ENCODE data around the gene ABCG1. TPM values are rescaled to one million over a fixed set of nuclear protein-coding genes. Genes with fewer than 3 reads are reported as not detected.

ABCG1 gene
- total RNA-seq, 1 donor from 2014 or later = 39.5 TPM

- Histone ChIP-seq H3K9me3 (no peaks in the 10 kb centered on the region), H3K36me3 (no peaks in the 10 kb centered on the region), H3K4me1 (peaks cover 5 to 6% of the 10 kb centered on the region in 2 donors), H3K27me3 (no peaks in the 10 kb centered on the region), H3K4me3 (no peak overlapping the region), H3K27ac (no peak overlapping the region)
- DNase-seq (ENCODE audit: low spot score in 2 of 2) = no peak
- TF ChIP-seq CTCF (IDR thresholded peaks at IDR 0.05) = no peak
- intact Hi-C loops (cut with DNase I) = loop anchor here (10.0 kb wide), 1 partner anchor 815 kb away; the partner anchor contains the start of gene MX1
These were observed 20.6 kb downstream of the ABCG1 start for GRCh38 chr21:42239556-42239955.

- no peak for TF ChIP-seq CTCF (IDR thresholded peaks at IDR 0.05)
- DNase-seq (ENCODE audit: low spot score in 2 of 2) = no peak
- no peaks in the 10 kb centered on the region for H3K36me3 ChIP-seq
- H3K4me3 ChIP-seq = no peak overlapping the region
- no peaks in the 10 kb centered on the region for H3K27me3 ChIP-seq
- peaks cover 3 to 4% of the 10 kb centered on the region in 2 donors for H3K4me1 ChIP-seq
- no peak overlapping the region for H3K27ac ChIP-seq
- intact Hi-C loops (cut with DNase I) = loop anchor here (10.0 kb wide), 1 partner anchor 815 kb away; the partner anchor contains the start of gene MX1
- H3K9me3 ChIP-seq = no peaks in the 10 kb centered on the region
These were observed 21.0 kb downstream of the ABCG1 start for GRCh38 chr21:42239973-42240372.

- no peak for TF ChIP-seq CTCF (IDR thresholded peaks at IDR 0.05)
- Histone ChIP-seq H3K27ac (no peak overlapping the region), H3K4me1 (no peaks in the 10 kb centered on the region), H3K27me3 (no peaks in the 10 kb centered on the region), H3K9me3 (no peaks in the 10 kb centered on the region), H3K4me3 (no peak overlapping the region), H3K36me3 (no peaks in the 10 kb centered on the region)
- intact Hi-C loops (cut with DNase I) = no loop called here
- no peak for DNase-seq (ENCODE audit: low spot score in 2 of 2)
These were observed 23.7 kb downstream of the ABCG1 start for GRCh38 chr21:42242611-42243010.

GRCh38 chr21:42243026-42243425, 24.1 kb downstream of the ABCG1 start:
- no peak for TF ChIP-seq CTCF (IDR thresholded peaks at IDR 0.05)
- no peak for DNase-seq (ENCODE audit: low spot score in 2 of 2)
- H3K4me1 ChIP-seq = no peaks in the 10 kb centered on the region

GRCh38 chr21:42245331-42246193, 26.6 kb downstream of the ABCG1 start:
- Histone ChIP-seq H3K27ac (no peak overlapping the region), H3K27me3 (no peaks in the 10 kb centered on the region), H3K36me3 (no peaks in the 10 kb centered on the region), H3K4me1 (no peaks in the 10 kb centered on the region), H3K9me3 (no peaks in the 10 kb centered on the region), H3K4me3 (no peak overlapping the region)
- intact Hi-C loops (cut with DNase I) = loop anchor here (5.0 kb wide), 1 partner anchor 38 kb away; no protein-coding TSS in a partner anchor
- DNase-seq (ENCODE audit: low spot score in 2 of 2) = no peak
- no peak for TF ChIP-seq CTCF (IDR thresholded peaks at IDR 0.05)

More at GRCh38 chr21:42243026-42243425, 24.1 kb downstream of the ABCG1 start:
- Histone ChIP-seq H3K4me3 (no peak overlapping the region), H3K36me3 (no peaks in the 10 kb centered on the region), H3K27ac (no peak overlapping the region), H3K9me3 (no peaks in the 10 kb centered on the region), H3K27me3 (no peaks in the 10 kb centered on the region)
- intact Hi-C loops (cut with DNase I) = no loop called here
